ENCODE results near the gene GDI2. TPM values are rescaled to one million over a fixed set of nuclear protein-coding genes. Genes with fewer than 3 reads are reported as not detected.

Gene GDI2
- total and polyA plus RNA-seq, 9 of the 15 experiments (the other 6 are each of a cell fraction or from before 2014, with no cell fraction given), result 262 to 424 (median 287) TPM

- TF ChIP-seq AFF1 (IDR thresholded peaks at IDR 0.05; ENCODE audit: low read depth in 1 of 2, partially characterized antibody in 2 of 2) (no peak), ZNF316 (IDR thresholded peaks at IDR 0.05) (no peak), ZNF586 (CRISPR knock-in tag; conservative IDR thresholded peaks at IDR 0.05) (no peak), TBL1XR1 (IDR thresholded peaks at IDR 0.05; ENCODE audit: low read length in 2 of 2) (no peak), ZNF347 (CRISPR knock-in tag; IDR thresholded peaks at IDR 0.05; ENCODE audit: low read depth) (no peak), ZNF143 (CRISPR knock-in tag; IDR thresholded peaks at IDR 0.05) (no peak), ZNF384 (IDR thresholded peaks at IDR 0.05; ENCODE audit: low read depth, low read length) (no peak), XRCC5 (IDR thresholded peaks at IDR 0.05; ENCODE audit: low read depth, low read length) (no peak)
Observed at GRCh38 chr10:5742116-5742515, 71.1 kb downstream of the GDI2 start (continued).

- H3K27me3 ChIP-seq (ENCODE audit: control insufficient read depth in 2 of 2, insufficient read depth in 2 of 2, low read length in 2 of 2), result no peaks in the 10 kb centered on the region
- no peak overlapping the region for H3K9ac ChIP-seq (ENCODE audit: insufficient read depth in 1 of 2, low read depth in 2 of 2, low read length in 2 of 2)
- intact Hi-C loops (cut with micrococcal nuclease), result no loop called here
- no peaks in the 10 kb centered on the region for H4K20me1 ChIP-seq (replicated peaks; ENCODE audit: control insufficient read depth, insufficient read depth, low read length)
- WGBS (ENCODE audit: insufficient coverage, low coverage, missing lambda C conversion rate), result 89% methylated on average over 1 of the region's 1 CpG
- H3K4me2 ChIP-seq (ENCODE audit: insufficient read depth, low read length), result no peak overlapping the region
- ATAC-seq (no peak), FAIRE-seq (no peak), DNase-seq (ENCODE audit: extremely low read depth in 1 of 4, low spot score in 3 of 4) (no peak)
- H3K4me3 ChIP-seq, result no peak overlapping the region
- ChIA-PET CTCF (ENCODE audit: low intra/inter-chr PET ratio) (no interaction called here), POLR2A (interaction anchor here (0.7 to 1.0 kb wide), 2 partner anchors 9 to 10 kb away, joined by 4 to 5 read pairs; no protein-coding TSS in a partner anchor)
- no TSS peak for BruUV-seq (replicated peaks)
- no peaks in the 10 kb centered on the region for H3K9me3 ChIP-seq (replicated peaks; ENCODE audit: control insufficient read depth, insufficient read depth, low read depth, low read length)
- in situ Hi-C loops (cut with MboI), result no loop called here
- no peak overlapping the region for H3K27ac ChIP-seq (ENCODE audit: extremely low read depth, low read depth, low read length)
- no peaks in the 10 kb centered on the region; the same call in 2 of the 3 replicates for H3K79me2 ChIP-seq (ENCODE audit: control insufficient read depth, insufficient read depth, low read length)
- peaks cover 88% of the 10 kb centered on the region for H3K36me3 ChIP-seq (ENCODE audit: control insufficient read depth, insufficient read depth, low read length)
- no peaks in the 10 kb centered on the region for H3K4me1 ChIP-seq (replicated peaks in 1 of 2; ENCODE audit: control insufficient read depth in 2 of 2, insufficient read depth in 2 of 2, low read length in 2 of 2)
- H2AFZ ChIP-seq (ENCODE audit: low read depth, low read length), result no peak overlapping the region
- no peaks in the 10 kb centered on the region for H3K9me1 ChIP-seq (ENCODE audit: control insufficient read depth, insufficient read depth, low read length)
- no peak for TF ChIP-seq STAT5B (CRISPR knock-in tag; IDR thresholded peaks at IDR 0.05)
- TF ChIP-seq TAF9B (IDR thresholded peaks at IDR 0.05; ENCODE audit: partially characterized antibody), result no peak
Observed at GRCh38 chr10:5741276-5741675, 72.0 kb downstream of the GDI2 start.

All from K562 (cell line).